HL-60 (cell line): ENCODE data around the gene BANP.
"Not testable (repeated sequence)": the region's sequence is repeated elsewhere in the genome, so short reads cannot be mapped to it uniquely, and the experiment has no call there.

Experiments
- DNase-seq, 2 experiments: peaks; one replicate each; pipeline ENCODE4 v3.0.0-alpha.2; 2010 to 2020; ENCODE audit warnings: low read depth in 1 of 2, low spot score in 1 of 2
- H3K27ac ChIP-seq: fragments of 250-450 bp; sonication (Bioruptor Pico); replicated peaks from 2 replicates; pipeline ENCODE4 v1.5.1; 2020; ENCODE audit warnings: mild to moderate bottlenecking, moderate library complexity
- H3K27me3 ChIP-seq: fragments of 250-450 bp; sonication (Bioruptor Pico); 2 replicates; pipeline ENCODE4 v1.5.1; 2021; ENCODE audit warnings: mild to moderate bottlenecking, moderate library complexity; ENCODE audit not compliant: insufficient read depth, poor library complexity, severe bottlenecking
- H3K4me3 ChIP-seq: replicated peaks from 2 replicates; pipeline ENCODE4 v1.5.1; 2011; ENCODE audit warnings: mild to moderate bottlenecking, control low read depth, low read length; ENCODE audit not compliant: insufficient read depth
- CTCF ChIP-seq: IDR thresholded peaks from one replicate; pipeline ENCODE4 v1.5.1; 2011; ENCODE audit warnings: low read length, control low read depth, inconsistent platforms; ENCODE audit not compliant: insufficient read depth
- GABPA ChIP-seq: IDR thresholded peaks from 2 replicates; pipeline ENCODE4 v1.6.1; 2012; ENCODE audit warnings: low read depth
- POLR2AphosphoS5 ChIP-seq: IDR thresholded peaks from 2 replicates; pipeline ENCODE4 v1.6.1; 2012; ENCODE audit warnings: low read depth
- REST ChIP-seq: IDR thresholded peaks from 2 replicates; pipeline ENCODE4 v1.6.1; 2012; ENCODE audit warnings: low read depth; ENCODE audit not compliant: insufficient replicate concordance
- SPI1 ChIP-seq: IDR thresholded peaks from 2 replicates; pipeline ENCODE4 v1.6.1; 2012; ENCODE audit warnings: low read depth, mild to moderate bottlenecking, borderline replicate concordance

Gene BANP

DNA sequence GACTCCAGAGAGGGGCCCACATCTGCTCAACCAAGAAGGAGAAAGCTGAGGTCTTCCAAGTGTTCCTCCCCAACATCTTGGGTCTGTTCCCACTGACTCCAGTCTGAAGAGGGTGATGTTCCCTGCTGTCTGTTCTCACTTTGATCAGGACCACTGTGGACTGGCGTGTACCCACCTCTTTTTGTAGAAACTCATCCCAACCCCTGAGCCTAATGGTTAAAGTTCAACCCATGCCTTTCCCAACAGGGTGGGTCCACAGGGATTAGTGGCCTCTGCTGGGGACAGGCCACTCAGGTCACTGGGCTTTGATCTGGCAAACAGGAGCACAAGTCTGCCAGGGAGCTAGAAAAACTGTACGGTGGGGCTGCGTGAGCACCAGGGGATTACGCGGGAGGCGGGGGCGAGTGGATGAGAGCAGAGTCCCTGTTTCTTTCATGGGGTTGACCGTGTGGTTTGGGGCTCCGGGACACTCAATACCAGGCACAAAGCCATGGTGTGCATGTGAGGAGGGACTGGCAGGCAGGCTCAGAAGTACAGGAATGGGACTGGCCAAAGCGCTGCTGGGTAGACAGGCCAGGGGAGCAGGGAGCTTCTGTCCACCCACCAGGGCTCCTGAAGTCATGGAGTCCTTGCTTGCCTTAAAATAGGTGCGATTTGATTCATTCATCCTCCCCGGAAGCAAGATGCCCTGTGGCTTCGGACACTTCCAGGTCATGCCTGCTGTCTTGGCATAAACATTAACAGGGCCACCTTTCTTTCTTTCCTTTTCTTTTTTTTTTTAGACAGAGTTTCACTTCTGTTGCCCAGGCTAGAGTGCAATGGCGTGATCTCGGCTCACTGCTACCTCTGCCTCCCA lies 14.6 kb upstream of the BANP start, which contains the start of gene CA5A:
CA5A (minus strand) TSS at position 155 of the 856 bp plus-strand sequence; CDS start at position 76, 79 bp downstream.
- no peak for DNase-seq
- Histone ChIP-seq H3K27ac (no peak within 1 kb of the TSS), H3K4me3 (no peak within 1 kb of the TSS), H3K27me3 (no peaks in the 10 kb centered on the region)
- TF ChIP-seq CTCF (no peak), REST (no peak), GABPA (no peak), SPI1 (no peak), POLR2AphosphoS5 (no peak)

- not testable (repeated sequence) for H3K27me3 ChIP-seq, H3K27ac ChIP-seq, H3K4me3 ChIP-seq, DNase-seq
These were observed 14.0 kb upstream of the BANP start for GRCh38 chr16:87937231-87937542.

DNA sequence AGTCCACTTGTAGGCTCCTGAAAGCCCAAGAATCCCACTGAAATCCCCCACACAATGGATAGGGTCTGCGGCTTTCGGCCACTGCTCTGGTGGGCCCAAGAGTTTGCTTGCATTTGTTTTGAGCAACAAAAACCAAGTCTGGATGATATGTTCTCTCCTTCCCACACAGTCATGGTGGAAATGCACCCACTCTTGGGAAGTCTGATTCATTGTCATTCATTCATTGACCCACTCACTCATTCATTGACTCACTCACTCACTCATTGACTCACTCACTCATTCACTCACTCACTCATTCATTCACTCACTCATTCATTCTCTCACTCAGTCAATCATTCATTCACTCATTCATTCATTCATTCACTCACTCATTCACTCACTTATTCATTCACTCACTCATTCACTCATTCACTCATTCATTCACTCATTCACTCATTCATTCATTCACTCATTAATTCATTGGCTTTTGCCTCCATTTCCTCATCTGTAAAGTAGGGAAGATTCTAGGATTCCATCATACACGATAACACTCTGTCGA lies 12.8 kb upstream of the BANP start:
- Histone ChIP-seq H3K27ac (no peak overlapping the region), H3K4me3 (no peak overlapping the region), H3K27me3 (no peaks in the 10 kb centered on the region)
- no peak for TF ChIP-seq REST
- TF ChIP-seq CTCF: no peak
- TF ChIP-seq GABPA: no peak
- TF ChIP-seq SPI1: no peak
- TF ChIP-seq POLR2AphosphoS5: no peak
- DNase-seq: no peak

- DNase-seq: no peak
- TF ChIP-seq GABPA (no peak), REST (no peak), POLR2AphosphoS5 (no peak), SPI1 (no peak), CTCF (no peak)
- no peaks in the 10 kb centered on the region for H3K27me3 ChIP-seq
- no peak overlapping the region for H3K27ac ChIP-seq
- H3K4me3 ChIP-seq: no peak overlapping the region
These were observed 11.4 kb upstream of the BANP start for GRCh38 chr16:87939562-87940423.
